KG1 (cell line): ENCODE measurements around the gene MTCH2.
"Not testable (repeated sequence)": the region's sequence is repeated elsewhere in the genome, so short reads cannot be mapped to it uniquely, and the experiment has no call there.

Experiments
- DNase-seq: peaks from one replicate; lab custom pipeline; 2025; lab: John Stamatoyannopoulos, UW

MTCH2 gene

GRCh38 chr11:47636331-47636730 lies 6.0 kb downstream of the MTCH2 start:
- DNase-seq = not testable (repeated sequence)

- DNase-seq = no peak
These were observed 10.9 kb downstream of the MTCH2 start for GRCh38 chr11:47631473-47631872.

GRCh38 chr11:47628026-47628425 lies 14.3 kb downstream of the MTCH2 start:
- DNase-seq = no peak

- no peak for DNase-seq
These were observed 16.1 kb downstream of the MTCH2 start for GRCh38 chr11:47626234-47626633.

GRCh38 chr11:47620836-47621378 lies 21.5 kb downstream of the MTCH2 start:
- DNase-seq = no peak

- DNase-seq = no peak
These were observed 24.9 kb downstream of the MTCH2 start for GRCh38 chr11:47617417-47617809.

- peak; percentile 11 for DNase-seq
These were observed 25.5 kb downstream of the MTCH2 start for GRCh38 chr11:47616726-47617416.

- DNase-seq = no peak
These were observed 27.1 kb downstream of the MTCH2 start for GRCh38 chr11:47615249-47615648.

GRCh38 chr11:47611348-47611794 lies 31.0 kb downstream of the MTCH2 start:
- DNase-seq = no peak

- DNase-seq = no peak
These were observed 32.7 kb downstream of the MTCH2 start for GRCh38 chr11:47609675-47610074.

- DNase-seq = no peak
These were observed 35.0 kb downstream of the MTCH2 start for GRCh38 chr11:47607380-47607779.

GRCh38 chr11:47606731-47607130 lies 35.6 kb downstream of the MTCH2 start:
- no peak for DNase-seq

GRCh38 chr11:47605921-47606320 lies 36.4 kb downstream of the MTCH2 start:
- DNase-seq = no peak

GRCh38 chr11:47603295-47603694 lies 39.1 kb downstream of the MTCH2 start:
- no peak for DNase-seq

- no peak for DNase-seq
These were observed 42.5 kb downstream of the MTCH2 start for GRCh38 chr11:47599902-47600301.

GRCh38 chr11:47595967-47596366 lies 46.4 kb downstream of the MTCH2 start:
- no peak for DNase-seq

GRCh38 chr11:47595029-47595428 lies 47.3 kb downstream of the MTCH2 start:
- no peak for DNase-seq

GRCh38 chr11:47593934-47594855 lies 48.2 kb downstream of the MTCH2 start, which contains the start of gene C1QTNF4:
TSS of gene C1QTNF4 (minus strand) at chr11:47594411. CDS start at chr11:47590810, 3,601 bp downstream.
- no peak for DNase-seq

- no peak for DNase-seq
These were observed 48.8 kb downstream of the MTCH2 start for GRCh38 chr11:47593492-47593933.

- no peak for DNase-seq
These were observed 49.4 kb downstream of the MTCH2 start for GRCh38 chr11:47592970-47593369.

- DNase-seq = peak; percentile 40
These were observed 50.1 kb downstream of the MTCH2 start for GRCh38 chr11:47592251-47592650.

- DNase-seq = peak; percentile 49
These were observed 50.6 kb downstream of the MTCH2 start for GRCh38 chr11:47591764-47592163.
